ENCODE data around the gene IPO4. TPM values are rescaled to one million over a fixed set of nuclear protein-coding genes. Genes with fewer than 3 reads are reported as not detected.

Gene IPO4
- total and polyA plus RNA-seq, 2 of the 13 experiments (the other 11 are each of a cell fraction or from before 2014, with no cell fraction given) = 39.0 to 179 TPM

GRCh38 chr14:24135834-24136683, 52.6 kb downstream of the IPO4 start, which contains the start of gene PSME1 (continued):
- TF ChIP-seq POGK (CRISPR knock-in tag; conservative IDR thresholded peaks at IDR 0.05) (peak; percentile 79), TFE3 (CRISPR knock-in tag; IDR thresholded peaks at IDR 0.05) (no peak; the same call in 1 of the 2 replicates), U2AF1 (optimal IDR thresholded peaks at IDR 0.05; ENCODE audit: low read depth, low read length) (peak; percentile 34), ZNF569 (CRISPR knock-in tag; IDR thresholded peaks at IDR 0.05; ENCODE audit: borderline replicate concordance) (peak; percentile 19; the same call in 1 of the 2 replicates), NFE2L1 (CRISPR knock-in tag; IDR thresholded peaks at IDR 0.05; ENCODE audit: borderline replicate concordance) (peak; percentile 79; the same call in 1 of the 2 replicates), RORA (CRISPR knock-in tag; IDR thresholded peaks at IDR 0.05) (no peak), ZNF12 (CRISPR knock-in tag; IDR thresholded peaks at IDR 0.05) (peak; percentile 78; the same call in 1 of the 2 replicates), ZNF468 (CRISPR knock-in tag; IDR thresholded peaks at IDR 0.05) (no peak), EEA1 (CRISPR knock-in tag; IDR thresholded peaks at IDR 0.05; ENCODE audit: borderline replicate concordance) (peak; percentile 16; the same call in 1 of the 2 replicates), SRSF4 (IDR thresholded peaks at IDR 0.05; ENCODE audit: low read depth, low read length, poor library complexity, severe bottlenecking) (no peak), ZNF687 (CRISPR knock-in tag; IDR thresholded peaks at IDR 0.05) (peak; percentile 95), ZNF232 (CRISPR knock-in tag; IDR thresholded peaks at IDR 0.05; ENCODE audit: borderline replicate concordance) (peak; percentile 94), PAXIP1 (CRISPR knock-in tag; conservative IDR thresholded peaks at IDR 0.05) (peak; percentile 76)

All from HepG2 (cell line).